HG02943 (cell line): Measurements from ENCODE around the gene FCER2.

ENCODE experiments used
- ATAC-seq: cut with Tn5 transposase; IDR thresholded peaks from one replicate; pipeline ENCODE4 v1.9.1; 2021; ENCODE audit warnings: mild to moderate bottlenecking, low read depth, moderate library complexity; ENCODE audit not compliant: unreplicated experiment

The FCER2 gene

DNA sequence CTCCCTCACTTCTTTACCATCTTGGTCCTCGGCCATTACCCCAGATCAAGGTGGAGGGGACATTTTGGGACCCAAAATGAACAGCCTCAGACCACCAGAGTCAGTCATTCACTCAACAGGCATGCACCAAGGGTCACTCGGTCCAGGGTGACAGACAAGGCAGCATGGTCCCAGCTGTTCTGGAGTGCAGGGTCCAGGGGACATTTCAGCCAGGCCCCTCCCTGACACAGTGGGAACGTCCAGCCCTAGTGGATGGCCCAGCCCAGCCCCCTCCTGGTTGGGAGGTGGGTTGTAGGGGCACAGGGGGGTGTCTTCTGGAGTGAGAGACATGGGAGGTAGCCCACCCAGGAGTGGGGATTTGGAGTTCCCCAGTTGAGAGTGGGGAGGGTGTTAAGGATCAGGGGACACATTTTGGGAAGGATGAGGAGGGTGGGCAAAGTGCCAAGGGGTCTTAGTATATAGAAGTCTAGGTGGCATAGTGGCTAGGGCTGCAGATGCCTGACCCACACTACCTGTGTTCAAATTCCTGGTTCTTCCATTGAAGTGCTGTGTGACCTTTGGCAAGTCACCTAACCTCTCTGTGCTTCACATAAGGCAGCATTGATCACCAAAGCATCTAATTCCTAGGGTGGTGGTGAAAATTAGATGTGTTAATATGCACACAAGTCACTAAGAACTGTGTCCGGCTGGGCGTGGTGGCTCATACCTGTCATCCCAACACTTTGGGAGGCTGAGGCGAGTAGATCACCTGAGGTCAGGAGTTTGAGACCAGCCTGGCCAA, 2.5 kb upstream of the FCER2 start:
- ATAC-seq, result no peak

DNA sequence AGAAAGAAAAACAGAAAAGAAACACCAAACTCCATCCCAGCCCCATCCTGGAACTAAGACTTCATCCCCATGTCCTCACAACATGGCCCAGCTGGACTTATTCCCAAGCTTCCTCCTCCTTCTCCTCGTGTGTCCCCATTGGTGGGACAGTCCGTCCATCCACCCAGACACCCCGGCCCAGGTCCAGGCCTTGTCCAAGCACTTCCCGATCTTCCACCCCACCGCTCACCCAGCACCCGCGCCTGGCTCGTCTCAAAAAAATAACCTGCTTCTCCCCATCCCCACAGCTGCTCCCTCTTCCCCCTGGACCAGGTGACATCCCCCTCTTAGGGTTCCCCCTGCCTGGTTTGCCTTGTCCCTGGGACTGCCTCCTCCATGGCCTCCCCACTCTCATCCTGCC, 1.4 kb upstream of the FCER2 start:
- ATAC-seq, result no peak

GRCh38 chr19:7701049-7701653, 780 bp downstream of the FCER2 start:
- no peak for ATAC-seq

DNA sequence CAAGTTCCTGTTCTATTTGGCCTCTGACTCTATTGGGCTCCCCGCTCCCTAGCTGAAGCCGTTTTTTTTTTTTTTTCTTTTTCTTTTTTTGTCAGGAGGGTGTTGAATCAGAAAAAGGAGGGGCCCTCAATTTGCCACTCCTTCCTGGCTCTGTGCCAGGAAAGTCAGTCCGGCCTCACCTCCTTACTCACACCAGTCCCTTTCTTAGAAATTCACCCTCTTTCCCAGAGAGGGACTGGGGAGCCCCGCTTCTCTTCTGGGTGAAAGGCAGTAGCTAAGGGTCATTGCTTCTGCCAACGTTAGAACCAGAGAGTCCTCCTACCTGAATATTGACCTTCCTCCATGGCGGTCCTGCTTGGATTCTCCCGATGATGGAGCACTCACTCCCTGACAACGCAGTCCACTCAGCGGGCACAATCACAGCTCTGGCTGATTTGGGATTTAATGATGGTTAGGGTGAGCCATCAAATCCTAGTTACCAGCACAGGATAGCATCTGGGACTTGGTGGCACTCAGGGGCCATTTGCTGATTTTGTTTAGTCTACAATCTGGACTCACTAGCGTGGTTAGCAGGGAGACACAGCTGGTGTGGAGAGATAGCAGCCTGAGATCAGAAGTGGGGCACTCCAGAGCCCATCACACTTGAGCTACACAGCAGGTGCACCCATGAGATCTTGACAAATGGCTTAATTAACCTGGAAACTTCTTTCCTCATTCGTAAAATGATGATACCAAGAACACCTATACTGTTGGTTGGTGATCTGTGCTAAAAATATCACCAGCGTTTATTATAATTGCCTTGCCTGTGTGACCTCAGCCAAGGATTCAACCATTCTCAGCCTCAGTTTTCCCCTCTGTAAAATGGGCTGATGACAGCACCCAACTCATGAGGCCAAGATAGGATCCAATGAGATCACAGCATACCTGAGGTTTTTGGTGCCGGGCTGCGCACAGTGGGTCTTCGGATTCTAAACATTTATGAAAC, 2.2 kb downstream of the FCER2 start:
- no peak for ATAC-seq

DNA sequence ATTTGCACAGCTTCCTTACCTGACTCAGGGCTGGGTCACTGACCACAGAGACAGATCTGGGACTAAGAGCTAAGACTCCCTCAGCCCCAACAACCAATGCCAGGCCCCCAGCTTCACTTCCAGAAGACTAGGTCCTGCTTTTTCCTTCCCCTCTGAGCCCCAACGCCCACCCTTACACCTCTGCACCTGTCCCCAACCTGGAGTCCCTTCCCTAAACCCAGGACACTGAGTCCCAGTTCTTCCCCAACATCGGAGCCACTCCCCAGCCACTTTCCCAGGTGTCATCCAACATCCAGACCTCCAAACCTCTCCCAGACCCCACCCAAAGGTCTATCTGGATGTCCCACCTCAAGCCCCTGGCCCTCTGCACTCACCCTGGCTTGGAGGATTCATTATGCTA, 2.9 kb downstream of the FCER2 start:
- no peak for ATAC-seq

DNA sequence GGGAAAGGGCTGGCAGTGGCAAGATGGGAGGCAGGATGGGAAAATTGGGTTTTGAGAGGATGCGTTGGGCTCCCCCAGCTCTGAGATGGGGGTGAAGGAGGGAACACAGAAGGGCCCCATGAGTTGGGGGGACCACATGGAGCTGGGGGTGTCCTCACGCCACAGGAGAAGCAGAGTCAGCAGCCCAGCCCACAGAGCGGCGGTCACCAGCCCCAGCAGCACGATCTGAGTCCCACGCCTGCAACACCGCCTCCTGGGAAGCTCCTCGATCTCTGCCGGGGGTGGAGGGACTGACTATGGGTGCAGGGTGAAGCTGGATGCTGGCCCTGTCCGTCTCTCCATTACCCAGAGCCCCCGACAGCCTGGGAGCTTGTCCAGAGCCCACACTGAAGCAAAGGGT, 3.3 kb downstream of the FCER2 start:
- no peak for ATAC-seq

GRCh38 chr19:7697721-7698287, 4.1 kb downstream of the FCER2 start:
- ATAC-seq, result no peak

- no peak for ATAC-seq
Observed at GRCh38 chr19:7694499-7694898, 7.4 kb downstream of the FCER2 start.

- no peak for ATAC-seq
Observed at GRCh38 chr19:7692417-7693088, 9.4 kb downstream of the FCER2 start.

- ATAC-seq, result no peak
Observed at GRCh38 chr19:7691497-7691896, 10.4 kb downstream of the FCER2 start.

- no peak for ATAC-seq
Observed at GRCh38 chr19:7690779-7691258, 11.1 kb downstream of the FCER2 start.

DNA sequence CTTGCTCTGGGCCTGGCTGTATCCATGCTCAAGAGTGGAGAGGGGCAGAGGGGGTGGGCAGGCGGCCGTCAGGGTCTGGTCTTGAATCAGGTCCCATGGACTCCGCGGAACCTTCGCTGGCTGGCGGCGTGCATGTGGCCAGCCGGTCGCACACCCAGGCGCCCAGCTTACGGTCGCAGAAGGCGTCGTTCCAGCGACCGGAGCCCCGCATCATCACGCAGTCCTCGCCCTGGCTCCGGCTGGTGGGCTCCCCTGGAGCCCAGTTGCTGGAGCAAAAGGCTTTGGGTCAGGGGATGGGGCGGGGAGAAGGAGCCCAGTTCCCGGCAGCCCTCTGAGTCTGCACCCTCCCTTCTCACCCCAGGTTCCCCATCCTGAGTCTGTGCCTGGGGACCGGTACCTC, 12.8 kb downstream of the FCER2 start:
- ATAC-seq, result no peak

DNA sequence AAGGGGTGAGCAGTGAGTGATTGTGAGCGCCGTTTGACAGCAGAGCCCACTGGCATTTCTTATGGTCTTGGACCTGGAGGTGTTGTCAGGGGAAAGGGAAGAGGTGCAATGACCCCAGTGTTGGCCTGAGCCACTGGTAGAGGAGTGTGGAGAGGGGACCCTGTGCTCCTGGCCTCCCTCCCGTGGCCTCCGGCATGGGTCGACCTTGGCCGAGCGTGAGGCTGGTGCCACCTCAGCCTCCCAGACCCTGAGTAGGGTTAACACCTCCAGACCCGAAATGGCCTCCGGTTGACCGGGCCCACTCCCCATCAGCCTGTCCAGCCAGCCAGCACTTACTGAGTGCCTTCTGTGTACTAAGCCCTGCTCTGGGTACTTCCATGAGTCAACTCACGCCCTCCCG, 14.8 kb downstream of the FCER2 start:
- no peak for ATAC-seq

GRCh38 chr19:7685546-7686445, 16.1 kb downstream of the FCER2 start:
- no peak for ATAC-seq

GRCh38 chr19:7682175-7682855, 19.6 kb downstream of the FCER2 start:
- no peak for ATAC-seq

- ATAC-seq, result no peak
Observed at GRCh38 chr19:7681340-7682174, 20.4 kb downstream of the FCER2 start.

- no peak for ATAC-seq
Observed at GRCh38 chr19:7680606-7681339, 21.2 kb downstream of the FCER2 start, which contains the start of gene TRAPPC5. TRAPPC5 (plus strand) TSS chr19:7680833; CDS start chr19:7682254, 1,421 bp downstream.
